Measurements from ENCODE around the gene CA12.

DNA sequence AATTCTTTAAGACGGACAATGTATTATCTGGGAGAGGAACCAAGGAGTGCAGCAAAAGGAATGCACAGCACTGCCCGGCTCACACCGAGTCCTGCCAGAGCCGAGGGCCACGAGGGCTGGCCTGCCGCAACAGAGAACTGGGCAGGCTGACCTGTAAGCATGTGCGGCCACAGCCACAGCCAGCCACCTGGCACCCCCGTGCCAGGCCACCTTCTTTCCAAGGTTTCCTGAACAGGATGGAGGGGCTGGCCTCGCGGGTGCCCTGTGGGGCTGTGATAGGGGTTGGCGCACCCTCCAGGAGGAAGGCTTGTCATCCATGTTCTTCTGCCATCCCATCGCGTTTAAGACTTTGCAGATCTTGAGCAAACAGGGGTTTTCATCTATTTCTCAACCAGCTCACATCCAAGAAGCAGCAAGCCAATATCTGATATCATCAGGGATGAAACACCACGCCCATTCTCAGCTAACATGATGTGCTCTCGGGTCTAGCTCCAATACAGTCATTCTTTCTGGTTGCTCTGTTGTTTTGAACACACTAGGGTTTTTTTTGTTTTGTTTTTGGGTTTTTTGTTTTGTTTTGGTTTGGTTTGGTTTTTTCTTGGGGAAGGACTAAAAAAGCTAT, 10.2 kb downstream of the CA12 start:
- TF ChIP-seq CBX1 (IDR thresholded peaks at IDR 0.05; ENCODE audit: low read depth): no peak
- TF ChIP-seq SUPT5H (IDR thresholded peaks at IDR 0.05): no peak
- TF ChIP-seq SMARCE1 (IDR thresholded peaks at IDR 0.05): no peak
- no peak for TF ChIP-seq RFX5 (IDR thresholded peaks at IDR 0.05; ENCODE audit: low read depth, low read length)
- TF ChIP-seq TEAD4 (IDR thresholded peaks at IDR 0.05; ENCODE audit: low read length): no peak
- no peak for TF ChIP-seq TEAD4 (CRISPR knock-in tag; IDR thresholded peaks at IDR 0.05; ENCODE audit: borderline replicate concordance)
- TF ChIP-seq, protein P1, sequence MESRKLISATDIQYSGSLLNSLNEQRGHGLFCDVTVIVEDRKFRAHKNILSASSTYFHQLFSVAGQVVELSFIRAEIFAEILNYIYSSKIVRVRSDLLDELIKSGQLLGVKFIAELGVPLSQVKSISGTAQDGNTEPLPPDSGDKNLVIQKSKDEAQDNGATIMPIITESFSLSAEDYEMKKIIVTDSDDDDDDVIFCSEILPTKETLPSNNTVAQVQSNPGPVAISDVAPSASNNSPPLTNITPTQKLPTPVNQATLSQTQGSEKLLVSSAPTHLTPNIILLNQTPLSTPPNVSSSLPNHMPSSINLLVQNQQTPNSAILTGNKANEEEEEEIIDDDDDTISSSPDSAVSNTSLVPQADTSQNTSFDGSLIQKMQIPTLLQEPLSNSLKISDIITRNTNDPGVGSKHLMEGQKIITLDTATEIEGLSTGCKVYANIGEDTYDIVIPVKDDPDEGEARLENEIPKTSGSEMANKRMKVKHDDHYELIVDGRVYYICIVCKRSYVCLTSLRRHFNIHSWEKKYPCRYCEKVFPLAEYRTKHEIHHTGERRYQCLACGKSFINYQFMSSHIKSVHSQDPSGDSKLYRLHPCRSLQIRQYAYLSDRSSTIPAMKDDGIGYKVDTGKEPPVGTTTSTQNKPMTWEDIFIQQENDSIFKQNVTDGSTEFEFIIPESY (CRISPR knock-in tag; IDR thresholded peaks at IDR 0.05): no peak
